ENCODE measurements around the gene PTGER1. TPM values are rescaled to one million over a fixed set of nuclear protein-coding genes. Genes with fewer than 3 reads are reported as not detected.
A peak's percentile ranks its signal among the peaks of the same experiment; 100 is the strongest.
"Not testable (repeated sequence)": the region's sequence is repeated elsewhere in the genome, so short reads cannot be mapped to it uniquely, and the experiment has no call there.

Gene PTGER1
- total RNA-seq, 1 donor from 2014 or later, result 0.34 TPM

GRCh38 chr19:14471436-14472187 is 3.5 kb downstream of the PTGER1 start:
- no peak for TF ChIP-seq CTCF (IDR thresholded peaks at IDR 0.05; ENCODE audit: unreplicated experiment)
- Mint-ChIP-seq H3K4me3 (ENCODE audit: low read depth) (no peak overlapping the region), H3K36me3 (ENCODE audit: insufficient read depth) (peaks cover 9% of the 10 kb centered on the region), H3K27ac (no peak overlapping the region), H3K4me1 (ENCODE audit: low read depth) (peaks cover 3% of the 10 kb centered on the region), H3K27me3 (no peaks in the 10 kb centered on the region), H3K9me3 (ENCODE audit: low read depth) (no peaks in the 10 kb centered on the region)
- DNase-seq (ENCODE audit: low spot score, unreplicated experiment), result no peak

- DNase-seq (ENCODE audit: low spot score, unreplicated experiment), result no peak
- no peak for TF ChIP-seq CTCF (IDR thresholded peaks at IDR 0.05; ENCODE audit: unreplicated experiment)
- H3K9me3 Mint-ChIP-seq (ENCODE audit: low read depth), result no peaks in the 10 kb centered on the region
- no peaks in the 10 kb centered on the region for H3K27me3 Mint-ChIP-seq
- no peak overlapping the region for H3K27ac Mint-ChIP-seq
- no peaks in the 10 kb centered on the region for H3K4me1 Mint-ChIP-seq (ENCODE audit: low read depth)
- H3K36me3 Mint-ChIP-seq (ENCODE audit: insufficient read depth), result peaks cover 8% of the 10 kb centered on the region
- no peak overlapping the region for H3K4me3 Mint-ChIP-seq (ENCODE audit: low read depth)
Observed at GRCh38 chr19:14470031-14470876, 4.9 kb downstream of the PTGER1 start.

DNA sequence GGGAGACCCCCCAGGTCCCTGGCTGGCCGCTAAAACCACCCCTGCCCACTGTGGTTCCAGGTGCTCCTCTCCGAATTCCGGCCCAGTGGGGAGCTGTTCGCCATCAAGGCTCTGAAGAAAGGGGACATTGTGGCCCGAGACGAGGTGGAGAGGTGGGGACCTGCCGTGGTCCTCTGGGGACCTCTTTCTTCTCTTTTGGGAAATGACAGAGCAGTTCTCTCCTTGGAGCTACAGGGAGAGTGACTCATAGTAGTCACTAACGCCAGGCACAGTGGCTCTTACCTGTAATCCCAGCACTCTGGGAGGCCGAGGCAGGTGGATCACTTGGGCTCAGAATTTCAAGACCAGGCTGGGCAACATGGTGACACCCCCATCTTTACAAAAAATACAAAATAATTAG is 7.3 kb downstream of the PTGER1 start:
- Mint-ChIP-seq H3K27me3 (no peaks in the 10 kb centered on the region), H3K4me1 (ENCODE audit: low read depth) (no peaks in the 10 kb centered on the region), H3K27ac (no peak overlapping the region), H3K4me3 (ENCODE audit: low read depth) (no peak overlapping the region), H3K9me3 (ENCODE audit: low read depth) (no peaks in the 10 kb centered on the region), H3K36me3 (ENCODE audit: insufficient read depth) (peaks cover 11% of the 10 kb centered on the region)
- no peak for TF ChIP-seq CTCF (IDR thresholded peaks at IDR 0.05; ENCODE audit: unreplicated experiment)
- DNase-seq (ENCODE audit: low spot score, unreplicated experiment), result no peak

DNA sequence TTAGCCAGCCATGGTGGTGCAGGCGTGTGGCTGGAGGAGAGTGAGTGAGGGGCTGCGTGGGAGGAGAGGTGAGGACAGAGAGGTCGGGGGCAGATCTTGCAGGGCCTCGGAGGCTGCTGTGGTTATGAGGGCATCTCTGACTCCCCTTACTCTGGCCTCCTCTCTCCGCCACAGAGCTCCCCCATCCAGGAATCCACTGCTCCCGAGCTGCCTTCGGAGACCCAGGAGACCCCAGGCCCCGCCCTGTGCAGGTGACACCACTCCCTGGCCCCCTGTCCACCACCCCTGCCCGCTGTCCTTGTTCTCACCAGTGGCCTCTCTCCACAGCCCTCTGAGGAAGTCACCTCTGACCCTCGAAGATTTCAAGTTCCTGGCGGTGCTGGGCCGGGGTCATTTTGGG is 7.8 kb downstream of the PTGER1 start:
- no peaks in the 10 kb centered on the region for H3K27me3 Mint-ChIP-seq
- no peaks in the 10 kb centered on the region for H3K4me1 Mint-ChIP-seq (ENCODE audit: low read depth)
- TF ChIP-seq CTCF (IDR thresholded peaks at IDR 0.05; ENCODE audit: unreplicated experiment), result no peak
- no peak overlapping the region for H3K4me3 Mint-ChIP-seq (ENCODE audit: low read depth)
- peak overlapping the region; percentile 76 for H3K27ac Mint-ChIP-seq
- H3K36me3 Mint-ChIP-seq (ENCODE audit: insufficient read depth), result peaks cover 11% of the 10 kb centered on the region
- H3K9me3 Mint-ChIP-seq (ENCODE audit: low read depth), result no peaks in the 10 kb centered on the region
- no peak for DNase-seq (ENCODE audit: low spot score, unreplicated experiment)

GRCh38 chr19:14463747-14464146 is 11.4 kb downstream of the PTGER1 start:
- Mint-ChIP-seq H3K4me3 (ENCODE audit: low read depth) (no peak overlapping the region), H3K36me3 (ENCODE audit: insufficient read depth) (peaks cover 14% of the 10 kb centered on the region), H3K4me1 (ENCODE audit: low read depth) (no peaks in the 10 kb centered on the region), H3K27ac (no peak overlapping the region), H3K9me3 (ENCODE audit: low read depth) (no peaks in the 10 kb centered on the region), H3K27me3 (no peaks in the 10 kb centered on the region)
- DNase-seq (ENCODE audit: low spot score, unreplicated experiment), result no peak
- no peak for TF ChIP-seq CTCF (IDR thresholded peaks at IDR 0.05; ENCODE audit: unreplicated experiment)

GRCh38 chr19:14462401-14462800 is 12.8 kb downstream of the PTGER1 start:
- not testable (repeated sequence) for H3K27ac Mint-ChIP-seq; H3K9me3 Mint-ChIP-seq (ENCODE audit: low read depth); H3K4me1 Mint-ChIP-seq (ENCODE audit: low read depth); H3K27me3 Mint-ChIP-seq; DNase-seq (ENCODE audit: low spot score, unreplicated experiment); H3K4me3 Mint-ChIP-seq (ENCODE audit: low read depth)
- H3K36me3 Mint-ChIP-seq (ENCODE audit: insufficient read depth), result peaks cover 12% of the 10 kb centered on the region
